ENCODE data around the gene UGT1A6.
"Not testable (repeated sequence)": the region's sequence is repeated elsewhere in the genome, so short reads cannot be mapped to it uniquely, and the experiment has no call there.

UGT1A6 gene

DNA sequence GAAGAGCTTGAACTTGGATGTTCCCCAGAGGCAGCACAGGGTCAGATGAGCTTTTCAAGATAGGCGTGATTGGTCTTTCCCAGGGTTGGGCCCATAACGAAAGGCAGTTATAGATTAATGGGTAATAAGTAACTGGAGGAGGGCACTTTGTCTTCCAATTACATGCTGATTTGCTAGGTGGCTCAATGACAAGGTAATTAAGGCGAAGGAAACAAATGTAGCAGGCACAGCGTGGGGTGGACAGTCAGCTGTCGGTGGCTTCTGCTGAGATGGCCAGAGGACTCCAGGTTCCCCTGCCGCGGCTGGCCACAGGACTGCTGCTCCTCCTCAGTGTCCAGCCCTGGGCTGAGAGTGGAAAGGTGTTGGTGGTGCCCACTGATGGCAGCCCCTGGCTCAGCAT is 25.9 kb downstream of the UGT1A6 start, which contains the start of gene UGT1A4:
UGT1A4 (plus strand) TSS at position 185 of the 400 bp plus-strand sequence; CDS start at position 270, 85 bp downstream.
- no peak for DNase-seq

DNA sequence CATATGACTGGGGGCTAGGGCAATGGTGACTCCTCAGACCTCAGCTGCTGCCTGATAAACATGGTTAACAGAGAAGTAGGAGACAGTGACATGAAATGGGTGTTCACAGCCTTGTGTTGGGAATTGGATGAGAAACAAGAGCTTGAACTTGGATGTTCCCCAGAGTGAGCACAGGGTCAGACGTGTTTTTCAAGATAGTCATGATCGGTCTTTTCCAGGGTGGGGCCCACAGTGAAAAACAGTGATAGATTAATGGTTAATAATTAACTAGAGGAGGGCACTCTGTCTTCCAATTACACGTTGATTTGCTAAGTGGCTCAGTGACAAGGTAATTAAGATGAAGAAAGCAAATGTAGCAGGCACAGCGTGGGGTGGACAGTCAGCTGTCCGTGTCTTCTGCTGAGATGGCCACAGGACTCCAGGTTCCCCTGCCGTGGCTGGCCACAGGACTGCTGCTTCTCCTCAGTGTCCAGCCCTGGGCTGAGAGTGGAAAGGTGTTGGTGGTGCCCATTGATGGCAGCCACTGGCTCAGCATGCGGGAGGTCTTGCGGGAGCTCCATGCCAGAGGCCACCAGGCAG is 36.1 kb downstream of the UGT1A6 start, which contains the start of gene UGT1A3:
UGT1A3 (plus strand) TSS at position 320 of the 579 bp plus-strand sequence; CDS start at position 405, 85 bp downstream.
- no peak for DNase-seq

DNA sequence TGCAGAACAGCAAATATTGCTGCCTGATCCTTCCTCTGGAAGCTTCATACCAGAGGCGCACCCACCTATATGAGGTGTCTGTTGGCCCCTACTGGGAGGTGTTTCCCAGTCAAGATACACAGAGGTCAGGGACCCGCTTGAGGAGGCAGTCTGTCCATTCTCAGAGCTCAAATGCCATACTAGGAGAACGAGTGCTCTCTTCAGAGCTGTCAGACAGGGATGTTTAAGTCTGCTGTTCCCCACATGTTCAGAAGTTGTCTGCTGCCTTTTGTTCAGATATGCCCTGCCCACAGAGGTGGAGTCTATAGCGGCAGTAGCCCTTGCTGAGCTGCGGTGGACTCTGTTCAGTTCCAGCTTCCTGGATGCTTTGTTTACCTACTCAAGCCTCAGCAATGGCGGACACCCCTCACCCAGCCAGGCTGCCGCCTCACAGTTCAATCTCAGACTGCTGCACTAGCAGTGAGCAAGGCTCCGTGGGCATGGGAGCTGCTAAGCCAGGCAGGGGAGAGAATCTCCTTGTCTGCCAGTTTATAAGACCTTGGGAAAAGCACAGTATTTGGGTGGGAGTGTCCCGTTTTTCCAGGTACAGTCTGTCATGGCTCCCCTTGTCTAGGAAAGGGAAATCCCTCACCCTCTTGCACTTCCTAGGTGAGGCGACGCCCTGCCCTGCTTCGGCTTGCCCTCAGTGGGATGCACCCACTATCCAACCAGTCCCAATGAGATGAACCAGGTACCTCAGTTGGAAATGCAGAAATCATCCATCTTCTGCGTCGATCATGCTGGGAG is 44.4 kb downstream of the UGT1A6 start:
- DNase-seq: not testable (repeated sequence)

DNA sequence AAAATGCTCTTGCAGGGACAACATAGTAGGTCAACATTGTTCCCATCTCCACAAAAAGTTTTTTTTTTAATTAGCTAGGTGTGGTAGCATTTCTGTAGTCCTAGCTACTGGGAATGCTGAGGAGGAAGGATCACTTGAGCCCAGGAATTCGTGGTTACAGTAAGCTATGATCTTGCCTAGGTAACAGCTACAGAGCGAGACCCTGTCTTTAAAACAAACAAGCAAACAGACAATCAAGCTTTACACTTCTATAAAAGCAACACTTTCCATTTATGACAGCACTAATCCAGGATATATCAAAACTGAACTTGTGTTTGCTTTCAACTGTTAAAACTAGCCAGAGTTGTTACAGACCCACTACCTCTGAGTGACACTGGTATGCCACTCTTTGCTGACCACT is 48.2 kb downstream of the UGT1A6 start:
- DNase-seq: no peak

DNA sequence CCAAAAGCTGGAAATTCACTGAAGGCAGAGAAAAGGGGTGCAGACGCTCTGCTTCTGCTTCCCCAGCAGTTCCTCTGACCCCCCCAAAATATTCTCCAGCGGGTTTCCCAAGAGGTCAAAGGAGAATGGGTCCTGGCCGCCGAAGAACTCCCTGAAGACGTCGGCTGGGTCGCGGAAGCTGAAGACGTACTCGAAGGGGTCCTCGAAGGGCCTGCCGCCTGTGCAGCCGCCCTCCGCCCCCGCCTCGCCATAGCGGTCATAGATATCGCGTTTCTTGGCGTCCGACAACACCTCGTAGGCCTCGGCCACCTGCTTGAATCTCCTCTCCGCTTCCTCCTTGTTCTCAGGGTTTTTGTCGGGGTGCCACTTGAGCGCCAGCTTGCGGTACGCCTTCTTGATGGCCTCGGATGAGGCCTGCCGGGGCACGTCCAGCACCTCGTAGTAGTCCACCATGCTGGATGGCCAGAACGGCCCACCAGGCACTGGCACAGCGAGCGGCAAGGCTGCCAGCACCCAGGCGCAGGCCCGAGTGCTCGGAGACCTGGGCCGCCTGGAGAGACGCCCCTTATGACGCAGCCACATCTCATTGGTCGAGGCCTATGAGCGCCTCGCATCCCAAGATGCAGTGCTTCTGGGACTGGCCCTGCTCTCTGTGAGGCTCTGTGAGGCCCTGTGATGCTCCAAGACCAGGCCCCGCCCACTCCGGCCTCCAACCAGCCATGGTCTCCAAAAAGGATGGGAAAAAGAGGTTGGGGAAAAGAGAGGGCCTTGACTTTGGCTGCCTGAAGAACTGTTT is 51.0 kb downstream of the UGT1A6 start:
- DNase-seq: no peak

DNA sequence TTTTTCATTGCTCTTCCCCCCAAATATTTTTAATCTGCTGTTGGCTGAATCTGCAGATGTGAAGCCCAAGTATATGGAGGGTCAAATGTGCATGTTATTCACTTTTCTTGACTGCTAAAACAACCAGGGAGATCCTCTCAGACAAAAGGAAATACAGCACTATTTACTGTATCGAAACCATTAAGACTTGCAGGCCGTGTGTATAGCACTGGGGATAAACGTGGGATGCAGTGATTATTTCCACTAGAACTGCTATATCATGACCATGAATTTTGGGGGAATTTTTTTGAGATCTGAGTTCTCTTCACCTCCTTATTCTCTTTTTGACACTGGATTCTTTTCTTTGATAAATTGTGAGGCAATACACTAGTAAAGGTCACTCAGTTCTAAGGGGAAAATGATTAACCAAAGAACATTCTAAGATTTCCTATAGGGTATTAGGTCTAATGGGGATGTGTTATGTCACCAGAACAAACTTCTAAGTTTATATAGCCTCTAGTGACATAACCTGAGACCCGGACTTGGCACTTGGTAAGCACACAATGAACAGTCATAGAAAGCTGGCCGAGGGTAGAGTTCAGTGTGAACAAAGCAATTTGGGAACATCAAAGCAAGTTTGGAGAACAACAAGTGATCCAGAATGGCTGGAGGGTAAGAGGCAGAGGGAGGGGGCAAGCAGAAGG is 52.5 kb downstream of the UGT1A6 start:
- no peak for DNase-seq

DNA sequence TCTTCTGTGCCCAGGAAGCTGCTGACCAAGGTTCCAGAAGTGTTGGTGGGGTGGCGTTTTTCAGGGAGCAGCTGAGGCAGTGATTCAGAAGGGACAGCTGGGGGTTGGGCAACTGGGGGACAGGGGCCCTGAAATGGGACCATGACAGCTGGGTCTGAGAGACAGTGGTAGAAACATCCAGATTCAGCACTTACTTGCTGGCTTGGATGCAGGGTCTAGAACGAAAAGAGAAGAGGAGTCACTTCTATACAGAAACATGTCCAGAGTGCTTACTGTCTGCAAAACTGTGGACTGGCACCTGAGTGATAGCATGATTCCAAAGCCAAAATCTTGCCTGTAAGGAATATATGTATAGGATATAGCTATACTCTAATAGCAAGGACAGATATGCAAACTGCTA is 53.1 kb downstream of the UGT1A6 start:
- DNase-seq: not testable (repeated sequence)

DNA sequence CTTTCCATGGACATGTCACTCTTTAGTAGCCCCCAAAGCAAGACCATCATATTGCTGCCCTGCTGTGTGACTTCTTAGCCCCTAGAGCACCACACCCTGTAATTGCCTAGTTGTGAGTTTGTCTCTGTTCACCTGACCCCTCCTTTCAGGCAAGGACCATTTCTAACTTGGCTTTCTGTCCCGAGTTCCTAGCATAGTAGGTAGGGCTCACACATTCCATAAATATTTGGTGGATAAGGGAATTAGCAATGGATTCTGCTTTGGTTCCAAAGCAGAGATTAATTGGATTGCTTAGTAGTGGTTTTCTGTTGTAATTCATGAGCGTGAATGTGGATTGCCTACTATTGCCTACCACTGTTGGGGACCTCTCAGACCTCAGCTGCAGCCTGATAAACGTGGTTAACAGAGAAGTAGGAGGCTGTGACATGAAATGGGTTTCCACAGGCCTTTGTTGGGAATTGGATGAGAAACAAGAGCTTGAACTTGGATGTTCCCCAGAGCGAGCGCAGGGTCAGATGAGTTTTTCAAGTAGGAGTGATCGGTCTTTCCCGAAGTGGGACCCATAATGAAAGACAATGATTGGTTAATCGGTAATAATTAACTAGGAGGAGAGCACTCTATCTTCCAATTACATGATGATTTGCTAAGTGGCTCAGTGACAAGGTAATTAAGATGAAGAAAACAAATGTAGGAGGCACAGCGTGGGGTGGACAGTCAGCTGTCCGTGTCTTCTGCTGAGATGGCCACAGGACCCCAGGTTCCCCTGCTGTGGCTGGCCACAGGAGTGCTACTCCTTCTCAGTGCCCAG is 54.0 kb downstream of the UGT1A6 start:
- no peak for DNase-seq

DNA sequence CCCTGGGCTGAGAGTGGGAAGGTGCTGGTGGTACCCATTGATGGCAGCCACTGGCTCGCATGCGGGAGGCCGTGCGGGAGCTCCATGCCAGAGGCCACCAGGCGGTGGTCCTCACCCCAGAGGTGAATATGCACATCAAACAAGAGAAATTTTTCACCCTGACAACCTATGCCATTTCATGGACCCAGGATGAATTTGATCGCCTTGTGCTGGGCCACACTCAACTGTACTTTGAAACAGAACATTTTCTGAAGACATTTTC is 54.5 kb downstream of the UGT1A6 start:
- DNase-seq: no peak

DNA sequence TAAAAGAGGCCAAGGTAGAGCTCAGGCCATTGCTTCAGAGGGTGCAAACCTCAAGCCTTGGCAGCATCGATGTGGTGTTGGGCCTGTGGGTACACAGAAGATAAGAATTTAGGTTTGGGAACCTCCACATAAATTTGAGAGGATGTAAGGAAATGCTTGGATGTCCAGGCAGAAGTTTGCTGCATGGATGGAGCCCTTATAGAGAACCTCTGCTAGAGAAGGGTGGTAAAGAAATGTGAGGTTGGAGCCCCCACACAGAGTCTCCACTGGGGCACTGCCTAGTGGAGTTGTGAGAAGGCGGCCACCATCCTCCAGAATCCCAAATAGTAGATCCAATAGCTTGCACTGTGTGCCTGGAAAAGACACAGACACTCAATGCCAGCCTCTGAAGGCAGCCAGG is 58.0 kb downstream of the UGT1A6 start:
- not testable (repeated sequence) for DNase-seq

DNA sequence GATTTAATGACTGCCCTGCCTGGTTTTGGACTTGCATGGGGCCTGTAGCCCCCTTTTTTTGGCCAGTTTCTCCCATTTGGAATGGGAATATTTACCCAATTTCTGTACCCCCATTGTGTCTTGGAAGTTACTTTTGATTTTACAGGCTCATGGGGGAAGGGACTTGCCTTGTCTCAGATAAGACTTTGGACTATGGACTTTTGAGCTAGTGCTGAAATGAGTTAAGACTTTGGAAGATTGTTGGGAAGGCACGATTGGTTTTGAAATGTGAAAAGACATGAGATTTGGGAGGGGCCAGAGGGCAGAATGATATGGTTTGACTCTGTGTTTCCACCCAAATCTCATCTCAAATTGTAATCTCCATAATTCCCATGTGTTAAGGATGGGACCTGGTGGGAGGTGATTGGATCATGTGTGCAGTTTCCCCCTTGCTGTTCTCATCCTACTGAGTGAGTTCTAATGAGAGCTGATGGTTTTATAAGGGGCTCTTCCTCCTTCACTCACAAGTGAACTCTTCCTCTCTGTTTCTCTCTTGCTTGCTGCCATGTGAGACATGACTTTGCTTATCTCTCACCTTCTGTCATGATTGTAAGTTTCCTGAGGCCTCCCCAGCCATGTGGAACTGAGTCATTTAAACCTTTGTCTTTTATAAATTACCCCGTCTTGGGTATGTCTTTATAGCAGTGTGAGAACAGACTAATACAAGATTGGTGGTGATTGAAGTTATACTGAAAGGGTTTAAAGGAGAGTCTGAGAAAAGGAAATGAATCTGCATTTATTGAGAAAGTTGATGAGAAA is 58.7 kb downstream of the UGT1A6 start:
- DNase-seq: not testable (repeated sequence)

DNA sequence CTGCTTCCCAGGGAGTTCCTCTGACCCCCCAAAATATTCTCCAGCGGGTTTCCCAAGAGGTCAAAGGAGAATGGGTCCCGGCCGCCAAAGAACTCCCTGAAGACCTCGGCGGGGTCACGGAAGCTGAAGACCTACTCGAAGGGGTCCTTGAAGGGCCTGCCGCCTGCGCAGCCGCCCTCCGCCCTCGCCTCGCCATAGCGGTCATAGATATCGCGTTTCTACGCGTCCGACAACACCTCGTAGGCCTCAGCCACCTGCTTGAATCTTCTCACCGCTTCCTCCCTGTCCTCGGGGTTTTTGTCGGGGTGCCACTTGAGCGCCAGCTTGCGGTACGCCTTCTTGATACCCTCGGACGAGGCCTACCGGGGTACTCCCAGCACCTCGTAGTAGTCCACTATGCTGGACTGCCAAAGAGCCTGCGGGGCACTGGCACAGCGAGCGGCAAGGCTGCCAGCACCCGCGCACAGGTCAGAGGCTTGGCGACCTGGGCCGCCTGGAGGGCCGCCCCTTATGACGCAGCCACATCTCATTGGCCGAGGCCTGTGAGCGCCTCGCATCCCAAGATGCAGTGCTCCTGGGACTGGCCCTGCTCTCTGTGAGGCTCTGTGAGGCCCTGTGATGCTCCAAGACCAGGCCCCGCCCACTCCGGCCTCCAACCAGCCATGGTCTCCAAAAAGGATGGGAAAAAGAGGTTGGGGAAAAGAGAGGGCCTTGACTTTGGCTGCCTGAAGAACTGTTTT is 62.4 kb downstream of the UGT1A6 start:
- no peak for DNase-seq

DNA sequence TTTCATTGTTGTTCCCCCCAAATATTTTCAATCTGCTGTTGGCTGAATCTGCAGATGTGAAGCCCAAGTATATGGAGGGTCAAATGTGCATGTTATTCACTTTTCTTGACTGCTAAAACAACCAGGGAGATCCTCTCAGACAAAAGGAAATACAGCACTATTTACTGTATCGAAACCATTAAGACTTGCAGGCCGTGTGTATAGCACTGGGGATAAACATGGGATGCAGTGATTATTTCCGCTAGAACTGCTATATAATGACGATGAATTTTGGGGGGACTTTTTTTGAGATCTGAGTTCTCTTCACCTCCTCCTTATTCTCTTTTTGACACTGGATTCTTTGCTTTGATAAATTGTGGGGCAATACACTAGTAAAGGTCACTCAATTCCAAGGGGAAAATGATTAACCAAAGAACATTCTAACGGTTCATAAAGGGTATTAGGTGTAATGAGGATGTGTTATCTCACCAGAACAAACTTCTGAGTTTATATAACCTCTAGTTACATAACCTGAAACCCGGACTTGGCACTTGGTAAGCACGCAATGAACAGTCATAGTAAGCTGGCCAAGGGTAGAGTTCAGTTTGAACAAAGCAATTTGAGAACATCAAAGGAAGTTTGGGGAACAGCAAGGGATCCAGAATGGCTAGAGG is 63.9 kb downstream of the UGT1A6 start:
- no peak for DNase-seq

DNA sequence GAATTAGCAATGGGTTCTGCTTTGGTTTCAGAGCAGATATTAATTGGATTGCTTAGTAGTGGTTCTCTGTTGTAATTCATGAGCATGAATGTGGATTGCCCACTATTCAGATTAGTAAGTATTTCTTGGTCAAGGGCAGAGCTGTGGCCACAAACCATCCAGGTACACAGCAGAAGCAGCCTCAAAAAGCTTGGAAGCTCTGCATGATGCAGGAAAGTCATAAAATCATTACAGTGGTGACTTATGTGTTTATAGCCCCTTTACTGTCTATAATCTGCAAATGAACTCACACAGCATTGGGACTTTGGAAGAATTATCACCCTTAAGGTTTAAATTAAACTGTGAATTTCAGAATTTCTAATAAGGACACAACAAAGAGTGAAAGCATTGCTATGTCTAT is 65.5 kb downstream of the UGT1A6 start:
- DNase-seq: no peak

DNA sequence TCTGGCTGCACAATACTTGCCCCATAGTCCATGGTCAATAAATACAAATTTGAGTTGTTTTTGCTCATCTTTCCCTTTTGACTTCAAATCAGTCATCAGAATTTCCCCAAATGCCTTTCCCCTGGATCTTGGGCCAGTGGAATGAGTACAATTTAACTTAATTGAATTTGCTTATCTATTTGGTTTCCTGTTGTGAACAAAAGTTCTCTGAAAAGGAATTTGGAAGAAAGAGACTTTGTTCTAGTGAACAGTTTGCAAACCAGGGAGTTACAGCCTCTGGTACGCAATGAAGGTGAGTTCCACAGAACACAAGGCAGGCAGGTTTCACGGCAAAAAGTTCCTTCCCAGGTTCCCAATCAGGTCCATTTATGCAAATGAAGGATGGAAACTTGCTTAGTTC is 66.2 kb downstream of the UGT1A6 start:
- no peak for DNase-seq

DNA sequence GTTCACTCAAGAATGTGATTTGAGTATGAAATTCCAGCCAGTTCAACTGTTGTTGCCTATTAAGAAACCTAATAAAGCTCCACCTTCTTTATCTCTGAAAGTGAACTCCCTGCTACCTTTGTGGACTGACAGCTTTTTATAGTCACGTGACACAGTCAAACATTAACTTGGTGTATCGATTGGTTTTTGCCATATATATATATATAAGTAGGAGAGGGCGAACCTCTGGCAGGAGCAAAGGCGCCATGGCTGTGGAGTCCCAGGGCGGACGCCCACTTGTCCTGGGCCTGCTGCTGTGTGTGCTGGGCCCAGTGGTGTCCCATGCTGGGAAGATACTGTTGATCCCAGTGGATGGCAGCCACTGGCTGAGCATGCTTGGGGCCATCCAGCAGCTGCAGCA is 67.4 kb downstream of the UGT1A6 start, which contains the start of gene UGT1A1:
UGT1A1 (plus strand) TSS at position 228 of the 400 bp plus-strand sequence; CDS start at position 246, 18 bp downstream.
- DNase-seq: no peak

DNA sequence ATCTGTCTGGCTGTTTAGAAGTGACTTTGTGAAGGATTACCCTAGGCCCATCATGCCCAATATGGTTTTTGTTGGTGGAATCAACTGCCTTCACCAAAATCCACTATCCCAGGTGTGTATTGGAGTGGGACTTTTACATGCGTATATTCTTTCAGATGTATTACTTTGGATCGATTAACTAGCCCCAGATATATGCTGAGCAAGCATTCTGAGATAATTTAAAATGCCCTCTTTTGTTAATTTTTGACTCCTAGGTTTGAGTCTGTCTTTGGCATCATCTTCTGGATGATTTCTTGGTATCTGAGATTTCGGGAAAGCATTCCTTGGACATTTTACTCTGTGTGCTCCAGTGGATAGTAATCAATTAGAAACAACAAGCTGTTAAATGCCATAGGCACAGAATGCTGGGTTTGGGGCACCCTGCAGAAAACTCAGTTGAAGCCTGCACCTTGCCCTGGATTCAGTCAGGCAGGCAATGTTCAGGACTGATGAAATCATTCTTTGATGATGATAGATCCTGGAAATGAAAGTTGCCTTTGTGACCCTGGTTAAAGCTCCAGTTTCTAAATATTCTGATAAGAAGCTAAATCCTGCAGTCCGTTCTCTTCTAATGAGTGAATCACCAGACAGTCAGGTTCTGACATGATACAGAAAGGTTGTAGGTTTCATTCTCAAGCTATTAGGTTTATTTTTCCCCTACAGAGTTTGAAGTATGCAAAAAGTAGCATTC is 68.5 kb downstream of the UGT1A6 start:
- no peak for DNase-seq

DNA sequence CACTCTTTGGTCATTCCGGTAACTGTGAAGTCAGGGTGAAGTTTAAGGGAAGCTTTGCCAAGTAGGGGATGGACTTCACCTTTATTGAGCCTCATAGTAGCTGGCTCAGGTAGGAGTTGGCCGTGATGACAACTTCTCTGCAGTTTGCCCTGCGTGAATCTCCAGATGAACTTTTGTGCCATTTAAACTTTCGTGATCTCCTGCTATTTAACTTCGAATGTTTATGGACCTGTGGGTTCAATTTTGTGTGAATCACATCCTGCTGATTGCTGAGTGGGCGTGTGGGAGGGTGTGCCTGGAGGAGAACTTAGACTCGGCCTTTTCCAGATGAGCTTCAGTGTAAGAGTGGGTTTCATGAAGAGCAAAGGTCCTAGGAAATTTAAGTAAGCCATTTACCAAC is 71.6 kb downstream of the UGT1A6 start:
- no peak for DNase-seq

DNA sequence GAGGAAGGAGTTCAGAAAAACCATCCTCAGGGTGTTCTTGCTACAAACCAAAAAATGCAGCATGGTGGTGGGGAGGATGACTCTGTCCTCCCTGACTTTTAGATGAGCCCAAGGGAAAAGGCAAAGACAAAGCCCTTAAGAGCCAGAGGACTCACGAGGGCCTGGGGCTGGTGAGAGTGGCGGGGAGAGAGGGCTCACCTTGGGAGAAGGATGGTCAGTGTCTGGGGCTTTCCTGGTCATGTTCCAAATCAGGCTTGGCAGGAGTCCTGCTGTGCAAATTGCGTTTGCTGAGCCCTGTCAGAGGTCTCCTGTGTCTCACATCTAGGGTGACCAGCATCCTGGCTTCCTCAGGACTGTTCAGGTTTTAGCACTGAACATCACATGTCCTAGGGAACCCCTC is 72.1 kb downstream of the UGT1A6 start:
- no peak for DNase-seq

All from right kidney (tissue), 1 donor.